ENCODE data around the gene NEK4.
A peak's percentile ranks its signal among the peaks of the same experiment; 100 is the strongest.

Gene NEK4

DNA sequence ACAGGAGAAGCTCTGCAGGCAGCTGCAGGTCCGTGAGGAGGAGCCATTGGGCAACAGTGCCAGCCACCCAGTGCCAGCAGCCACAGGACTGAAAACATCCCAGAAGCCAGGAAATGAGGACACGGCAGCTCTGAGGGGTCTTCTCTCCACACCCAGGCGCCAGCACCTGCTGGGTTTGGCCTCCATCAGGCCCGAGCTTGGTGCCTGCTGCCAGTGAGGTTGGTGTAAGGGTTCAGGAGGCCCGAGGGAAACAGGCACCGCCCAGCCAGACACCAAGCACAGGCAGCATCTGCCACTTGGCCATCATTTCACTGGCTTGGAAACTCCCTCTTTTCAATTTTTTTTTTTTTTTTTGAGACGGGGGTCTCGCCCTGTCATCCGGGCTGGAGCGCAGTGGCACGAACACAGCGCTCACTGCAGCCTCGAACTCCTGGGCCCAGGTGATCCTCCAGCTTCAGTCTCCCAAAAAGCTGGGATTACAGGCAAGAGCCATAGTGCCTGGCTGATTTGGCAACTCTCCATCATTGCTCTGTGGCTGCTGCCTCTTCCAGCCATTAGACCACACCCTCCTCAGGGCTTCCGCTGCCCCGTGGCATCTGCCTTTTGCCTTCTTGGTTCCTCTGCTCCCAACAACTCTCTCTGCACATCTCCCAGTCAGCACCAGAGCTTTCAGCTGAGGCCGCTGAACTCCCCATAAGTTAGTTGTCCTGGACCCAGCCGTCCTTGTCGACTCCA, 22.4 kb upstream of the NEK4 start:
- peak; percentile 68 for DNase-seq (ENCODE audit: low spot score)

DNA sequence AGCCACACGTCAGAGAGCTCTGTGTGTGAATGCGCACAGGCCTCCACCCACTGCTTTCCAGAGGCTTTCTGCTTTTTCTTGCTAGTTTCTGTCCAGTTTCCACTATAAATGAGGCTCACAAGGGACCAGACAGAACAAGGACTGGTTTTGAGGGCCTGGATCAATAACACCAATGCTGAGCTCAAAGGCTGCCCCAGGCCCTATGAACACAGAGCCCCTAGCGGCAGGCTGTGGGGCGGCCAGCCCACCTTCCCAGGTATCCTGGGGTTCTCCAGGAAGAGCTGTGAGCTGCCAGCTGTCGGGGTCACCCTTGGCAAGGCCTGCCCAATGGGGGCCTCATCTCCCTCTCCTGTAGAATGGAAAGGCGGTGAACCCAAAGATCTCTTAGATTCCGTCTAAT, 21.7 kb upstream of the NEK4 start:
- no peak for DNase-seq (ENCODE audit: low spot score)

DNA sequence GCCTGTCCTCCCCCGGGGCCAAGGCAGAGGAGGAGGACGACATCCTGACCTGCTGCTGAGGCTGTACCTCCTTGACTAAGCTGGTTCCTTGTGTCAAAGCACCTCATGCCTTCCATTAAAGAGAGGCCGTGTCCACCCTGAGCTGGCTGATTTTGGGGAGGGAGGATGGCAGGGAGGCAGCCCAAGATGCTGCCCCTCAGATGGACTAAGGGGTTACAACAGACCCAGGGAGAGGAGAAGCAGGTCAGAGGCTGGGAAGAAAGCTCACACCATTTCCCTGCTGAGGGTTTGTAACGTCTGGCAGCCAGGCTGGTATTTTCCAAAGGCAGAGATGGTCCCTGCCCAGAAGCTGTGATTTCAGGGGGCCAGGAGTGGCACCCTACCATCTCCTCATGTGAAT, 21.2 kb upstream of the NEK4 start:
- DNase-seq (ENCODE audit: low spot score): no peak

DNA sequence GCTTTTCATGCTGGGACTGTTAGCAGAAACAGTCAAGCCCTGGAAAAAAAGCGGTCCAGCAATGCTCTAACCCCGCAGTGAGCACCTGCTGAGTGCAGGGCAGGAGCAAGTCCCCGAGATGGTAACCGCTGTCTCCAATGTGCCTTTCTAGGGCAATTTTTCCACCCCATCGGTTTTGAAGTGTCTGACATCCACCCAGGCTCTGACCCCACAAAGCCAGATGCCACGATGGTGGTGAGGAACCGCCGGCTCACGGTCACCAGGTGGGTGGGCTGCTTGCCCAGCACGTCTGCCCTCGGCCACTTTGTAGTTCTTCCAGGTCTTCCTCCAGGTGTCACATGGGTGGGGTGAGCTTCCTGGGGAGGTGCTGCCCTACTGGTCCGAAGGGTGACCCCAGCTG, 20.6 kb upstream of the NEK4 start:
- DNase-seq (ENCODE audit: low spot score): no peak

DNA sequence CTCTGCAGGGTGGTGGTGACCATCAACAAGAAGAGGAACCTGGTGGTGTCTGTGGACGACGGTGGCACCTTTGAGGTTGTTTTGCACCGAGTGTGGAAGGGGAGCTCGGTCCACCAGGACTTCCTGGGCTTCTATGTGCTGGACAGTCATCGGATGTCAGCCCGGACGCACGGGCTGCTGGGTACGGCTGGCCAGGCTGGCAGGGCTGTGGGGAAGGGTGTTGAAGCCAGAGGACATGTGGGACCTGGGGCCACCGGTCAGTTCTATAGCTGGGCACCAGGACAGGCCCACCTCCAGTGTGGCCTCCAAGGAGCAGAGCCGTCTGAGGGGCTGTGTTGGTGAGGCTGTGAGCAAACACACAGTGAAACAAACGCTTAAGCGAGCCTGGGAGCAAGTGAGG, 20.0 kb upstream of the NEK4 start:
- no peak for DNase-seq (ENCODE audit: low spot score)

DNA sequence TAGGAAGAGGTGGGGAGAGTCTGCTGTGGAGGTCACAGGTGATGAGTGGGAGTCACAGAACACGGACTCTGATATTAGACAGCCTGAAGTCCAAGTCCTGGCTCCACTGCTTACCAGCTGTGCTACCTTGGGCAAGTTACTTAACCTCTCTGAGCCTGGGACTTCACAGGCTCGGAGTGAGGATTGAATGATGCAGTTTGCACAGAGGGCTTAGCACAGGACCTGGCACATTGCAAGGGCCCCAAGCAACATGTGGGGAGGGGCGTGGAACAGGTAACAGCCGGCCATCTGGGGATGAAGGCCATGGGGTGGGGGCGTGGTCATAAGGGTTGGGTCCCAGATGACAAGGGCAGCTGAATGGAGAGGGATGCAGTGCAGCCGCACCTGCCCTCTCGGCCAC, 19.6 kb upstream of the NEK4 start:
- no peak for DNase-seq (ENCODE audit: low spot score)

DNA sequence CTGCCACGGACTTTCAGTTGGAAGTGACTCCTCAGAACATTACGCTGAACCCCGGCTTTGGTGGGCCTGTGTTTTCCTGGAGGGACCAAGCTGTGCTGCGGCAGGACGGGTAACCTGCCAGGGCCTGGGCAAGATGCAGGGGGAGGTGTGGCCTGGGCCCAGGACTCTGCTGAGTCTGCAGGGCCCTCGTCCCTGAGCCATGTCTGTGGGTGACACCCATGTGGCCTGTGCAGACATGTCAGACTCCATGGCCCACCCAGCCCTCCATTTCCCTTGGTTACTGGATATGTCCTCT, 19.0 kb upstream of the NEK4 start:
- DNase-seq (ENCODE audit: low spot score): no peak

DNA sequence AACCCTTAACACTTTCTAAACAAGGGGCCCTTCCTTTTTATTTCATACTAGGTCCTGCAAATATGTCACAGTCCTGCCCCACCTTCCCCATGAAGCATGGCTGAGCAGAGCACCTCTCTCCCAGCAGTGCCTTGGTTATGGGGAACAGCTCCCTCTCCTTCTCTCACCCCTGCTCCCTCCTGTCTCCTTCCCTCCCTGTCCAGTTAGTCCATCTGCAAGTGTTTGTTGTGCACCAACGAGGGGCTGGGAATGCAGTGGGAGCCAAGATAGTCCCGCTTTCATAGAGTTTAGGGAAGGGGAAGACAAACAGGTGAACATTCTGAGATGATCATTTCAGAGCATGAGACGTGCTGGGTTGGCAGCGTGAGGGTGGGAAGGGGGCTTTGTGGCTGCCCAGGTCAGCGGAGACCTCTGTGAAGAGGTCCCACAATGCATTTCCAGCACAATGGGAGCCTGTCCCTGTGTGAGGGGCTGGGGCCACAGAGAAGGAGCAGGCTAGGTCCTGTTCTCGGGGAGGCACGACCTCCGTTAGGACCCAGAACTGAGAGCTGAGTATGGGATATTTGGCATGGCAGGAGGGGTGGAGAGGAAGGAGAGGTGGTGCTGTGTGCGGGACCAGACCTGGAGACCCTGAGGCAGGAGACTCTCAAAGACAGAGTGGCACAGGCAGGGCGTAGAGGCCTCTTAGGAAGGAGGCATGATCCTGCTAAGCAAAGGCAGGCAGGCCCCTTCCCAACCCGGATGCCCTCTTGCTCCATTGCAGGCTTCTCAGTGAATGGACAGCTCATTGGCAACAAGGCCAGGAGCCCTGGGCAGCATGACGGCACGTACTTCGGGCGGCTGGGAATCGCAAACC, 18.4 kb upstream of the NEK4 start:
- DNase-seq (ENCODE audit: low spot score): no peak

DNA sequence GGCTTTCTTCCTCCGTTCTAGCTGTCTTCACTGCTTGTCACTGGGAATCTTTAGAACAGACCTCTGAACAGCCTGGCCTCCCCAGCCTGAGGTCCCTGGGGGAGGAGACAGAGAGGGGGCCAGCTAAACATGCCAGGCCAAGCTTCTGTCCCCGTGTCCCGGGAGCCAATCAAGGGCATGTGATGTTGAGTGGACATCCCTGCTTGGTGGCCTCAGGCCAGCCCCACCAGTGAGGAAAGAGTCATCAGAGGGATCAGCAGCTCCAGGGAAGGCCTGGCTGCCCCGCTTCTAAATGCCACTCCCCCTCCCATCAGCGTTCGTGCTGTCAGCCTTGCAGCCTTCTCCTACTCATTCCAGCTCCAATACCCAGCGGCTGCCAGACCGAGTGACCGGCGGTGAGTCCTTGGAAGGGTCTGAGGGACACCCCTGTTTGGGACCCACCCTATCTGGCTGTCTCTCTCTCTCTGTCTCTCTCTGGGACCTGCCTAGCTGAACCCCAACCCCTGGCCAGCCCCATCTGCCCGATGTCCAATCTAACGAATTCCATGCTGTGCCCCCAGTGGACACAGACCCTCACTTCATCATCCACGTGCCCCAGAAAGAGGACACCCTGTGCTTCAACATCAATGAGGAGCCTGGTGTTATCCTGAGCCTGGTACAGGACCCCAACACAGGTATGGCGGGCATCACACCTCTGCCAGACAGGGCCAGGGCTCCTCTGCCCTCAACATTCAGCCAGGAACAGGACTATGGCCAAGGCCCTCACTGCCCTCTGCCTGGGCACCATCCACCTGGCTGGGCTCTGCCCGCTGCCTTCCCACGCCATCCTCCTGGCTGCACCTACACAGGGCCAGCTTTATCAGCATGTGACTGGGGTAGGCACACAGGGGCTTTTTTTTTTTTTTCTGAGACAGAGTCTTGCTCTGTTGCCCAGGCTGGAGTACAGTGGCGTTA, 17.2 kb upstream of the NEK4 start:
- DNase-seq (ENCODE audit: low spot score): no peak

DNA sequence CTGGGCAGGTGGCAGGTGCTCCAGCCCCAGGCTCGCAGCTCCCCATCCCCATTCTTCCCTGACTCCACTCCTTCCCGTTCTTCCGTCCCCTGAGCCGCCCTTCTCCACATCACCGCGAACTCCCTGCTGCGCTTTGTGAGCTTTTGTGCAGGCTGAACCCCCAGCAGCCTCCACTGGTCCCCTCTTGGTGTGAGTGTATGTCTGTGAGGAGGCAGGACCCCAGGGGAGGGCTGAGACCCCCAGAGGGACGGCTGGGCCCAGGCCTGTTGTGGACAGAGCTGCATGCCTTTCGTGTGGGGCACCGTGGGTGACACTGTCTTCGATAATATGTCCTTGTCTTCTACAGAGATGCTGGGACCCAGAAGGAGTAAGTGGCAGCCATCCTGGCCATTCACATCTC, 16.5 kb upstream of the NEK4 start:
- DNase-seq (ENCODE audit: low spot score): no peak

DNA sequence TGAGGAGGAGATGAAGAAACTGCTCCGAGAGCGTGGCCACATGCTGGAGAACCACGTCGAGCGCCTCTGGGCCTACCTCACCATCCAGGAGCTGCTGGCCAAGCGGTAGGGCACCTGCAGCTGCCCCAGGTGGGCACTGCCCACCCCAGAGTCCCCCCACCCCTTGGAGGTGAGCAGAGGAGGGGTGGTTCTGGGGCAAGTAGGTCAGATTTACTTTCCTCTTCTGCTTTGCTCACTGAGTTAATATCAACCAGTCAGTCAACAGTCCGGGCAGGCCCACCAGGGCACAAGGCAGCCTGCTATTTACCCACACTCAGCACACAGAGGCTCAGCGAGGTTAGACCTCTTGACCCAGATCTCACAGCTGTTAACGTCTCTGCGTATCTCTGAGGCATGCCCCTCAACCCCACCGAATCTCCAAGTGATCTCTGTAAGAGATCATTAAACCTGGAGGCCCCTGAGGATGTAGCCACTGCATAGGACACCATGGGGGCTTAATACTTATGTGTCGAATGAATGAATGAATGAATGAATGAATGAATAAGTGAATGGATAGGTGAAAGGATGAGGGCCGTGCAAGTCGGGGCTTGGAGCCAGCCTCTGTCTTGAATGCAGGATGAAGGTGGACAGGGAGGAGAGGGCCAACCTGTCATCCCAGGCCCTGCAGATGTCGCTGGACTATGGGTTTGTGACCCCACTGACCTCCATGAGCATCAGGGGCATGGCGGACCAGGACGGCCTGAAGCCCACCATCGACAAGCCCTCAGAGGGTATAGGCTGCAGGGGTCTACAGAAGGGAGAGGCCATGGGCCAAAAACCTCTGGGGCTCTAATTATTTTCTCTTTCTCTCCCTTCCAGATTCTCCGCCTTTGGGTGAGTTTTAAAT, 15.8 kb upstream of the NEK4 start:
- DNase-seq (ENCODE audit: low spot score): no peak

DNA sequence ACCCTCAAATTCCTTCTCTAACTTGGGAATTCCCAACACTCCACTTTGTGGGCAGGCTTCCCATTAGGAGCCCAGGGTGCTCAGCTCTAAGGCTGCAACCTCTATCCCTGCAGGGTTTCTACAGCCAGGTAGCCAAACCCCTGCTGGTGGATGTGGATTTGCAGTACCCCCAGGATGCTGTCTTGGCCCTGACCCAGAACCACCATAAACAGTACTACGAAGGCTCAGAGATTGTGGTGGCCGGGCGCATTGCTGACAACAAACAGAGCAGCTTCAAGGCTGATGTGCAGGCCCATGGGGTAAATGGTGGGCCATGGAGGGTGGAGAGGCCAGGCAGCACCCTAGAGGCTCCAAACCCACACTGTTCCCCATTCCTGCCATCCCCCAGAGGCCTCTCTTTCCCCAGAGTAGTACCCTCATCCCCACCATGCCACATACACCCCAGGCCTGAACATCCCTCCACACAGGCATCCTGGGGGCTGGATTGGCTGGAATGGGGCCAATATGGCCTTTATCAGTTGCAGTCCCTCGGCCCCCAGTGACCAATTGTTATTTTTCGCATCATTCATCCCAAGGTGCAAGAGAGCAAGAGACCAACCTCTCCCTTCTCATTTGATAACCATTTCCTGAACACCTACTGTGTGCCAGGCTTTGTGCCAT, 14.3 kb upstream of the NEK4 start:
- no peak for DNase-seq (ENCODE audit: low spot score)

DNA sequence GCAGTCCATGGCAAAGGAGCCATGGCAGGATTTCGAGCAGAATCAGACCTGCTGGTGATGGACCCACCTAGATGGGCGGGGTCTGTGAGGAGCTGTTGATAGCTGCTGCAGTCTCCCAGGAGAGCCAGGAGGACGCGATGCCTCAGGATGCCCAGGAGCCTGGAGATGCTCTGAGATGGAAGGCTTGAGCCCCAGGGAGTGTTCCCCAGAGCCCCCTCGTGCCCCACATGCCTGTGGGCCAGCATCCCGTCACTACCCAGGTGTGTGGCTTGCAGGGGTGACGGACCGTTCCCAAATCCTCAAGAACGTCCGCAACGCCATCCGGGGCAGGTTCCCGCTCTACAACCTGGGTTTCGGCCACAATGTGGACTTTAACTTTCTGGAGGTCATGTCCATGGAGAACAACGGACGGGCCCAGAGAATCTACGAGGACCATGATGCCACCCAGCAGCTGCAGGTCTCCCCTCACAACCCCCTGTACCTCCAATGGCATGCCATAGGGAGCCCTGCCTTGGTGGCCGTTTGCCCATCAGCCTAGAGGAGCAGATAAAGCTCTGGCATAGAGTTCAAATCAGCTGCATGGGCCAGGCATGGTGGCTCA, 13.4 kb upstream of the NEK4 start:
- DNase-seq (ENCODE audit: low spot score): no peak

DNA sequence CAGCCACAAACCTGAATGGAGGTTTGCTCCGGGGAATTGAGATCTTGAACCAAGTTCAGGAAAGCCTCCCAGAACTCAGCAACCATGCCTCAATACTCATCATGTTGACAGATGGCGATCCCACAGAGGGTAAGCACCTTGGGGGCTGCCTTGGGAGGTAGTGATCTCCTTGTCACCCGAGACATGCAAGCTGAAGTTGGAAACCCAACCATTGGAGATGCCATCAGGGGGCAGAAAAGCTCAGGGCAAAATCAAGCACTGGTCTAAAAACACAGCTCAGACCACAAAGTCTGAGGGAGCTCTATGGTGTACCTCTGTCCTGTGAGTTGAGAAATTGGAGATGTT, 12.4 kb upstream of the NEK4 start:
- no peak for DNase-seq (ENCODE audit: low spot score)

DNA sequence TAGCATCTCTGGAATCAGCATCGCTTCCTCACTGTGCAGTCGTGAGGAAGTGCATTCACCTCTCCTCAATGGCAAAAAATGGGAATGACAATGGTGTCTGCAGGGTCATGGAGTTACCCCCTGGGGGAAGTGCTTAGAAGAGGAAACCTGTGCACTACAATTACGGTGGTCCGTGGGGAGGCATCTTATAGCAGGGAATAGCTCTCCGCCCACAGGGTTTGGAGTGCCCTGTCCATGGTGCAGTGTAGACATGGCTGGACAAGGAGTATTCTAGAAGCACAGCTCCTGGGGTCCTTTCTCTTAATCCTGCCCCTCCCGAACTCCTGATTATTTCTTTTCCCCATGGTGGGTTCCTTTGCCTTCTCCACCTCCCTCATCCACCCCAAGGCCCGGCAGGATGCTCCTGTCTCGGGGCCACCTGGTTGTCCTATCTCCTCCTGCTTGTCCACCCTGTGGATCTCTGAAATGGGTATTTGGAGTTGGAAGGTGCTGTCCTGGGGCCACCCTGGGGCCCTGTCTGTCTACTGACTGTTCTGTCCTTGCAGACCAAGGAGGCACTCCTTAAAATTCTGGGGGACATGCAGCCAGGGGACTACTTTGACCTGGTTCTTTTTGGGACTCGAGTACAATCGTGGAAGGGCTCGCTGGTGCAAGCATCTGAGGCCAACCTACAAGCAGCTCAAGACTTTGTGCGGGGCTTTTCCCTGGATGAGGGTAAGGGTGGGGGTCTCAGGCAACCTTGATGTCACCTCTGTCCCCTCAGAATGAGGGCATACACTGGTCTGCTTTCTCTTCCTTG, 11.9 kb upstream of the NEK4 start:
- no peak for DNase-seq (ENCODE audit: low spot score)

DNA sequence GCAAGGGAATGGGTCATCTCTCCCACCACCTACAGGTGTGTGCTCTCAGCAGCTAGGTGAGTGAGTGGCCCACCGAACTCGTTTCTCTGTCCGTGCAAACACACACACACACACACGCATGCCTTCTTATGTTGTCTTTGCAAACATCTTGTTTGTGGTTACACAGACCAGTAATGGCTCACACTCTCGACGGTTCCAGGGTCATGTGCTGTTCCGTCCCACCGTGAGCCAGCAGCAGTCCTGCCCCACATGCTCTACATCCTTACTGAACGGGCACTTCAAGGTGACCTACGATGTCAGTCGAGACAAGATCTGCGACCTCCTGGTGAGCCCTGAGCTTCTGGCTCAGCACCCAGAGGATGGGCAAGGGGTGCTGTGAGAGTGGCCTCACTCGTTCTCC, 11.0 kb upstream of the NEK4 start:
- DNase-seq (ENCODE audit: low spot score): no peak

DNA sequence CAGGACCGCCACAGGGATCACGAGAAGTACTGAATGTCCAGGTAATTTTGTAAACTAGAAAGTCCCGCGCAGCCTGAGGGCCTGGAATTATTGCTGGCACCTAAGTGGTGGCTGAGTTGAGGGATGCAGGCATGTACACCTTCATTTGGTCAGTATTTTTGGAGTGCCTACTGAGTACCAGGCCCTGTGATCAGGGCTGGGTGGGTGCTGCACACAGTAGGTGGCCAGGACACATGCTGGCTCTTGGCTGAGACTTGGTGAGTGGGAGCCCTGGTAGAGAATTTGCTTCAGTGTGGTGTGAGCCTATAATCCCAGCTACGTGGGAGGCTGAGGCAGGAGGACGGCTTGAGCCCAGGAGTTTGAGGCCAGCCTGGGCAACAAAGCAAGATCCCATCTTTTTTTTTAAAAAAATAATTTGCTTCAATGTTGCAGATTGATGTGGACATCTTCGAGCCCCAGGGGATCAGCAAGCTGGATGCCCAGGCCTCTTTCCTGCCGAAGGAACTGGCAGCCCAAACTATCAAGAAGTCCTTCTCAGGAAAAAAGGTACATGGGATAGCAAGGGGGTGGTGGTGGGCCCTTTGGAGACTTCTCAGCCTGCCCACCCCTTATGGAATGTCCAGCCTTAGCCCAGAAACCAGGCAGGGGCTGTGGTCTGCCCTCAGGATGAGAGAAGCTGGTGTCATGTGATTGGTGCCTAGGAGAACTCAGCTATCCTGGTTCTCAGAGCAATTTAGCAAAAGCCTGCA, 9.3 kb upstream of the NEK4 start:
- no peak for DNase-seq (ENCODE audit: low spot score)

DNA sequence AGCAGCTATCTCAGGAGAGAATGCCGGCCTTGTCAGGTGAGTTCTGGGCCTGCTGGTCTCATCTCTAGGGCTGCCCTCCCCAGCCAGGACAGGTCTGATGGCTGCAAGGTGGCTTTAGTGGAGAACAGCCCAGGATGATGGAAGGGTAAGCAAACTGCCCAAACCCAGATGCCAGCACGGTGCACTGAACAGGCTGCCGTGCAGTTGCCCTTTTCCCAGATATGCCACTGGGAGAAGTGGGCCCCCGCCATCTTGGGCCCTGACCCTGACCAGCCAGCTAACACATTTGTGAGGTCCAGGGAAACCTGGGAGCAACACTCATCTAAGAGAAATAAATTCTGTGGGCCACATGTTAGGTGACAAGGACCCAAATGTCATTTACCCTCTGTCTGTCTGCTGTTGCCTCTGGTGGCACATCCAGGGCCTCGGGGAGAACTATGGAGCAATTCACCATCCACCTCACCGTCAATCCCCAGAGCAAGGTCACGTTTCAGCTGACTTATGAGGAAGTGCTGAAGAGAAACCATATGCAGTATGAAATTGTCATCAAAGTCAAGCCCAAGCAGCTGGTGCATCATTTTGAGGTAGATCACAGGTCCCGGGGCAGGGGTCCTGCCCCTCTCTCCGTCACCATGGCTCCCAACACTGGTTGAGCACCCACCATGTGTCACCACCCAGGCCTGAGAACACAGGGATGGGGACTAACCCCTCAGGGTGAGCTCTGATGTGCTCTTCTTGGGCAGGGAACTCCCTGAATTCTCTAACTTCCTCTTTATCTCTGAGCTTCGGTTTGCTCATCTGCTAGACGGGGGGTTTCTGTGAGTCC, 8.5 kb upstream of the NEK4 start:
- DNase-seq (ENCODE audit: low spot score): no peak

Data from GM03348 (cell line).